Endothelial cell of umbilical vein (primary cell): ENCODE results near the gene PPM1H.

Experiments
- POLR2A ChIP-seq: IDR thresholded peaks from 2 replicates; pipeline ENCODE4 v1.6.1; 2012; ENCODE audit warnings: low read depth, mild to moderate bottlenecking, control low read depth, low read length
- TF ChIP-seq, protein P1 (sequence below), 2 donors: IDR thresholded peaks; 1 replicate in 1 of 2; 2 replicates in 1 of 2; pipeline ENCODE4 v1.5.1; 2011; ENCODE audit warnings: low read length in 2 of 2, mild to moderate bottlenecking in 2 of 2, moderate library complexity in 2 of 2, control low read depth in 1 of 2, inconsistent platforms in 1 of 2, low read depth in 1 of 2; ENCODE audit not compliant: insufficient read depth in 1 of 2; ENCODE audit errors: extremely low read depth in 1 of 2

DNA sequence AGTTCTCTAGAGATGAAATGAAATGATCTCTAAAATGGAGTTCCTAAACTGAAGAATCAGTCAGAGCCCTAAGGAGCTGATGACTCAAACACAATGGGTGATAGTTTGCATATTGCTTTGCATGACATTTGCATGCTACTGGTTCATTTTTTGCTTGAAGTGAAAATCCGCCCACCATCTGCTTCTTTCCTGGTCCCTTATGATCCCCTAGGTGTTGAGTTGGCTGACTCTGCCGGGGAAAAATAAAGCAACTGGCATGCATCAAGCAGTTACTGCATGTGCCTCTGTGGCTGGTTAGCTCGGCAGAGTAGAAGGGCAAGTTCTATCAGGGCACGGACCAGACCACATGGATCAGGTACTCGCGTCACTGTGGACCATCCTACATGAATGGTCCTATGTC is 151.1 kb downstream of the PPM1H start:
- TF ChIP-seq, protein P1, sequence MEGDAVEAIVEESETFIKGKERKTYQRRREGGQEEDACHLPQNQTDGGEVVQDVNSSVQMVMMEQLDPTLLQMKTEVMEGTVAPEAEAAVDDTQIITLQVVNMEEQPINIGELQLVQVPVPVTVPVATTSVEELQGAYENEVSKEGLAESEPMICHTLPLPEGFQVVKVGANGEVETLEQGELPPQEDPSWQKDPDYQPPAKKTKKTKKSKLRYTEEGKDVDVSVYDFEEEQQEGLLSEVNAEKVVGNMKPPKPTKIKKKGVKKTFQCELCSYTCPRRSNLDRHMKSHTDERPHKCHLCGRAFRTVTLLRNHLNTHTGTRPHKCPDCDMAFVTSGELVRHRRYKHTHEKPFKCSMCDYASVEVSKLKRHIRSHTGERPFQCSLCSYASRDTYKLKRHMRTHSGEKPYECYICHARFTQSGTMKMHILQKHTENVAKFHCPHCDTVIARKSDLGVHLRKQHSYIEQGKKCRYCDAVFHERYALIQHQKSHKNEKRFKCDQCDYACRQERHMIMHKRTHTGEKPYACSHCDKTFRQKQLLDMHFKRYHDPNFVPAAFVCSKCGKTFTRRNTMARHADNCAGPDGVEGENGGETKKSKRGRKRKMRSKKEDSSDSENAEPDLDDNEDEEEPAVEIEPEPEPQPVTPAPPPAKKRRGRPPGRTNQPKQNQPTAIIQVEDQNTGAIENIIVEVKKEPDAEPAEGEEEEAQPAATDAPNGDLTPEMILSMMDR (IDR thresholded peaks at IDR 0.05; ENCODE audit: extremely low read depth in 1 of 2, insufficient read depth in 1 of 2, low read depth in 1 of 2, low read length in 2 of 2) = no peak
- no peak for TF ChIP-seq POLR2A
